ENCODE results near the gene PAF1.

Gene PAF1

GRCh38 chr19:39407410-39407659 lies 16.4 kb upstream of the PAF1 start:
- H3K27ac ChIP-seq (ENCODE audit: low read length): peak overlapping the region; percentile 88
- peak overlapping the region; percentile 68 to 77; a peak in 3 of 4 replicates for H3K4me3 ChIP-seq (ENCODE audit: low read depth in 1 of 2, low read length in 2 of 2)
- no peaks in the 10 kb centered on the region for H3K9me3 ChIP-seq (ENCODE audit: insufficient read depth, low read length, severe bottlenecking)
- peaks cover 67% of the 10 kb centered on the region for H3K4me1 ChIP-seq (ENCODE audit: insufficient read depth, low read length)
- no peaks in the 10 kb centered on the region for H3K27me3 ChIP-seq (ENCODE audit: insufficient read depth, low read length, poor library complexity)
- peaks cover 20% of the 10 kb centered on the region for H3K79me2 ChIP-seq (ENCODE audit: insufficient read depth, low read length)
- ATAC-seq (ENCODE audit: insufficient read depth, low read depth) (no peak), DNase-seq (no peak)
- peak overlapping the region; percentile 65 for H2AFZ ChIP-seq (ENCODE audit: low read depth, low read length)
- peaks cover 12% of the 10 kb centered on the region for H3K36me3 ChIP-seq (ENCODE audit: insufficient read depth, low read length)
- H4K20me1 ChIP-seq (ENCODE audit: insufficient read depth, low read length): peaks cover 14% of the 10 kb centered on the region; the same call in 1 of the 2 replicates
- TF ChIP-seq CTCF (IDR thresholded peaks at IDR 0.05; ENCODE audit: borderline replicate concordance, extremely low read depth, low read length, poor library complexity, severe bottlenecking) (no peak), EZH2 (IDR thresholded peaks at IDR 0.05; ENCODE audit: borderline replicate concordance, low read depth, low read length, severe bottlenecking) (no peak)
- H3K9ac ChIP-seq (ENCODE audit: low read depth, low read length): peak overlapping the region; percentile 92
- H3K4me2 ChIP-seq (ENCODE audit: insufficient read depth, low read length): peak overlapping the region; percentile 74

- DNase-seq (peak; percentile 85), ATAC-seq (ENCODE audit: insufficient read depth, low read depth) (peak; percentile 64)
- Histone ChIP-seq H4K20me1 (ENCODE audit: insufficient read depth, low read length) (peaks cover 14% of the 10 kb centered on the region; the same call in 1 of the 2 replicates), H3K4me3 (ENCODE audit: low read depth in 1 of 2, low read length in 2 of 2) (peak within 1 kb of the TSS; percentile 68 to 77; a peak in 3 of 4 replicates), H3K79me2 (ENCODE audit: insufficient read depth, low read length) (peaks cover 20% of the 10 kb centered on the region), H3K27ac (ENCODE audit: low read length) (peak within 1 kb of the TSS; percentile 88), H2AFZ (ENCODE audit: low read depth, low read length) (peak within 1 kb of the TSS; percentile 76), H3K4me2 (ENCODE audit: insufficient read depth, low read length) (peak within 1 kb of the TSS; percentile 74), H3K9me3 (ENCODE audit: insufficient read depth, low read length, severe bottlenecking) (no peaks in the 10 kb centered on the region), H3K36me3 (ENCODE audit: insufficient read depth, low read length) (peaks cover 12% of the 10 kb centered on the region), H3K27me3 (ENCODE audit: insufficient read depth, low read length, poor library complexity) (no peaks in the 10 kb centered on the region), H3K9ac (ENCODE audit: low read depth, low read length) (peak within 1 kb of the TSS; percentile 92), H3K4me1 (ENCODE audit: insufficient read depth, low read length) (peaks cover 71% of the 10 kb centered on the region)
- TF ChIP-seq CTCF (IDR thresholded peaks at IDR 0.05; ENCODE audit: borderline replicate concordance, extremely low read depth, low read length, poor library complexity, severe bottlenecking) (peak; percentile 22), EZH2 (IDR thresholded peaks at IDR 0.05; ENCODE audit: borderline replicate concordance, low read depth, low read length, severe bottlenecking) (no peak)
These were observed 15.9 kb upstream of the PAF1 start, which contains the start of gene ZFP36 for GRCh38 chr19:39406656-39407409. Gene ZFP36 (plus strand): TSS chr19:39406847. CDS start chr19:39406905, 58 bp downstream.

GRCh38 chr19:39405958-39406655 lies 15.2 kb upstream of the PAF1 start:
- Histone ChIP-seq H3K27me3 (ENCODE audit: insufficient read depth, low read length, poor library complexity) (no peaks in the 10 kb centered on the region), H3K9ac (ENCODE audit: low read depth, low read length) (peak overlapping the region; percentile 92), H3K4me3 (ENCODE audit: low read depth in 1 of 2, low read length in 2 of 2) (peak overlapping the region; percentile 32 to 68; a peak in 3 of 4 replicates), H4K20me1 (ENCODE audit: insufficient read depth, low read length) (peaks cover 14% of the 10 kb centered on the region; the same call in 1 of the 2 replicates), H3K79me2 (ENCODE audit: insufficient read depth, low read length) (peaks cover 20% of the 10 kb centered on the region), H3K9me3 (ENCODE audit: insufficient read depth, low read length, severe bottlenecking) (no peaks in the 10 kb centered on the region), H2AFZ (ENCODE audit: low read depth, low read length) (peak overlapping the region; percentile 76), H3K4me2 (ENCODE audit: insufficient read depth, low read length) (peak overlapping the region; percentile 74), H3K36me3 (ENCODE audit: insufficient read depth, low read length) (peaks cover 12% of the 10 kb centered on the region), H3K4me1 (ENCODE audit: insufficient read depth, low read length) (peaks cover 71% of the 10 kb centered on the region), H3K27ac (ENCODE audit: low read length) (peak overlapping the region; percentile 66)
- DNase-seq (peak; percentile 83), ATAC-seq (ENCODE audit: insufficient read depth, low read depth) (peak; percentile 29)
- TF ChIP-seq CTCF (IDR thresholded peaks at IDR 0.05; ENCODE audit: borderline replicate concordance, extremely low read depth, low read length, poor library complexity, severe bottlenecking) (no peak), EZH2 (IDR thresholded peaks at IDR 0.05; ENCODE audit: borderline replicate concordance, low read depth, low read length, severe bottlenecking) (no peak)

Data from DND-41 (cell line).